ENCODE measurements around the gene SMCO1.
A peak's percentile ranks its signal among the peaks of the same experiment; 100 is the strongest.
"Not testable (repeated sequence)": the region's sequence is repeated elsewhere in the genome, so short reads cannot be mapped to it uniquely, and the experiment has no call there.

Gene SMCO1

GRCh38 chr3:196493292-196493691 lies 21.9 kb downstream of the SMCO1 start:
- no peak for TF ChIP-seq POLR2A (IDR thresholded peaks at IDR 0.05; ENCODE audit: low read length)
- TF ChIP-seq GATA1 (IDR thresholded peaks at IDR 0.05; ENCODE audit: low read depth, low read length) = no peak

GRCh38 chr3:196492080-196492479 lies 23.1 kb downstream of the SMCO1 start:
- no peak for DNase-seq
- no peak for TF ChIP-seq POLR2A (IDR thresholded peaks at IDR 0.05; ENCODE audit: low read length)
- no peak for TF ChIP-seq GATA1 (IDR thresholded peaks at IDR 0.05; ENCODE audit: low read depth, low read length)

More at GRCh38 chr3:196493292-196493691, 21.9 kb downstream of the SMCO1 start:
- DNase-seq = no peak

- TF ChIP-seq POLR2A (IDR thresholded peaks at IDR 0.05; ENCODE audit: low read length) = no peak
- no peak for TF ChIP-seq GATA1 (IDR thresholded peaks at IDR 0.05; ENCODE audit: low read depth, low read length)
- no peak for DNase-seq
These were observed 25.4 kb downstream of the SMCO1 start for GRCh38 chr3:196489747-196490146.

GRCh38 chr3:196486263-196486662 lies 28.9 kb downstream of the SMCO1 start:
- DNase-seq = peak; percentile 6 to 29
- no peak for TF ChIP-seq GATA1 (IDR thresholded peaks at IDR 0.05; ENCODE audit: low read depth, low read length)
- no peak for TF ChIP-seq POLR2A (IDR thresholded peaks at IDR 0.05; ENCODE audit: low read length)

GRCh38 chr3:196477678-196478077 lies 37.5 kb downstream of the SMCO1 start:
- TF ChIP-seq GATA1 (IDR thresholded peaks at IDR 0.05; ENCODE audit: low read depth, low read length) = no peak
- TF ChIP-seq POLR2A (IDR thresholded peaks at IDR 0.05; ENCODE audit: low read length) = no peak

GRCh38 chr3:196472286-196472685 lies 42.9 kb downstream of the SMCO1 start:
- DNase-seq = no peak
- TF ChIP-seq GATA1 (IDR thresholded peaks at IDR 0.05; ENCODE audit: low read depth, low read length) (no peak), POLR2A (IDR thresholded peaks at IDR 0.05; ENCODE audit: low read length) (no peak)

More at GRCh38 chr3:196477678-196478077, 37.5 kb downstream of the SMCO1 start:
- no peak for DNase-seq

GRCh38 chr3:196471551-196471950 lies 43.6 kb downstream of the SMCO1 start:
- TF ChIP-seq POLR2A (IDR thresholded peaks at IDR 0.05; ENCODE audit: low read length) = no peak
- TF ChIP-seq GATA1 (IDR thresholded peaks at IDR 0.05; ENCODE audit: low read depth, low read length) = no peak
- no peak for DNase-seq

- not testable (repeated sequence) for DNase-seq
These were observed 45.0 kb downstream of the SMCO1 start for GRCh38 chr3:196470182-196470581.

GRCh38 chr3:196463804-196464203 lies 51.3 kb downstream of the SMCO1 start:
- no peak for DNase-seq
- no peak for TF ChIP-seq POLR2A (IDR thresholded peaks at IDR 0.05; ENCODE audit: low read length)
- TF ChIP-seq GATA1 (IDR thresholded peaks at IDR 0.05; ENCODE audit: low read depth, low read length) = no peak

- TF ChIP-seq GATA1 (IDR thresholded peaks at IDR 0.05; ENCODE audit: low read depth, low read length) = no peak
- no peak for TF ChIP-seq POLR2A (IDR thresholded peaks at IDR 0.05; ENCODE audit: low read length)
- DNase-seq = no peak
These were observed 51.7 kb downstream of the SMCO1 start for GRCh38 chr3:196463478-196463756.

GRCh38 chr3:196462680-196463477 lies 52.3 kb downstream of the SMCO1 start:
- DNase-seq = not testable (repeated sequence)

GRCh38 chr3:196458063-196458462 lies 57.1 kb downstream of the SMCO1 start:
- DNase-seq = no peak
- TF ChIP-seq POLR2A (IDR thresholded peaks at IDR 0.05; ENCODE audit: low read length) = no peak

- not testable (repeated sequence) for DNase-seq
These were observed 57.7 kb downstream of the SMCO1 start for GRCh38 chr3:196457470-196457869.
